BJ (cell line): ENCODE results near the gene LZTS3. TPM values are rescaled to one million over a fixed set of nuclear protein-coding genes. Genes with fewer than 3 reads are reported as not detected.

ENCODE experiments used
- CTCF ChIA-PET: fragments of 350-600 bp; formaldehyde crosslinking; extraction: SDS; loops from one replicate; lab custom pipeline; 2021; ENCODE audit warnings: antibody characterized with exemption, inconsistent platforms; lab: Yijun Ruan, JAX
- POLR2A ChIA-PET: fragments of 300-600 bp; sonication (Branson Sonifier 250); formaldehyde crosslinking; extraction: SDS; loops from one replicate; lab custom pipeline; 2021; ENCODE audit warnings: antibody characterized with exemption; lab: Charles Lee
- DNase-seq: peaks from one replicate; pipeline ENCODE4 v3.0.0-alpha.2; 2011; ENCODE audit warnings: low read depth
- H3K27me3 ChIP-seq: 2 replicates; pipeline ENCODE4 v1.6.0; 2011; ENCODE audit warnings: low read length; ENCODE audit not compliant: control insufficient read depth, insufficient read depth
- H3K36me3 ChIP-seq: 2 replicates; pipeline ENCODE4 v1.5.1; 2011; ENCODE audit warnings: low read length; ENCODE audit not compliant: control insufficient read depth, insufficient read depth
- H3K4me3 ChIP-seq: 2 replicates; pipeline ENCODE4 v1.5.1; 2011; ENCODE audit warnings: low read depth, mild to moderate bottlenecking, control low read depth, low read length
- polyA plus RNA-seq: library from polyadenylated mRNA; depleted of rRNA; stranded (reverse); fragments of >200 nt; gene quantifications from 2 replicates; pipeline ENCODE4 v1.2.3, GENCODE V29; 2011
- TF ChIP-seq, protein P1 (sequence below): IDR thresholded peaks from 2 replicates; pipeline ENCODE4 v1.5.1; 2011; ENCODE audit warnings: low read depth, mild to moderate bottlenecking, control low read depth, inconsistent platforms, low read length, moderate library complexity; ENCODE audit not compliant: insufficient read depth

The LZTS3 gene
- polyA plus RNA-seq, 1 experiment: 8.8 TPM

DNA sequence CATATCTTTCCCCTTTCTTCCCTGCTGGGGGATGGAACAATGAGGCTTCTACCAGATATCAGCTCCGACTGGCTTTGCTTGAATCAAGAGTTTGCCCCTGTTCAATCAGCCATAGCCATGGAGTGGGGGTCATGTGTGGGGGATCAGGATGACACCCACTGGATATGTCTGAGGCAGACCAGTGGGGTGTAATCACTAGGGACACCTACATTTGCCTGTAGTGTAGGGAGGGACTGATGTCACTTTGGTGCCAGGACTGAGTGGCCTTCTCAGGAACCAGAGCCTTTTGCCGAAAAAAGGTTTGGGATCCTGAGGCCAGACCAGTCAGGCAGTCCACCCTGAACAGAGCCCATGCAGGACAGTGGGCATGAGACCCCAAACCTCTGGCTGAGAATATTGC is 37.0 kb upstream of the LZTS3 start:
- ChIA-PET CTCF (interaction anchor here (1.2 to 2.6 kb wide), 4 partner anchors 7 to 27 kb away, joined by 3 to 11 read pairs (median 6); no protein-coding TSS in a partner anchor), POLR2A (no interaction called here)
- DNase-seq: no peak
- peak overlapping the region; percentile 71 for H3K4me3 ChIP-seq
- TF ChIP-seq, protein P1, sequence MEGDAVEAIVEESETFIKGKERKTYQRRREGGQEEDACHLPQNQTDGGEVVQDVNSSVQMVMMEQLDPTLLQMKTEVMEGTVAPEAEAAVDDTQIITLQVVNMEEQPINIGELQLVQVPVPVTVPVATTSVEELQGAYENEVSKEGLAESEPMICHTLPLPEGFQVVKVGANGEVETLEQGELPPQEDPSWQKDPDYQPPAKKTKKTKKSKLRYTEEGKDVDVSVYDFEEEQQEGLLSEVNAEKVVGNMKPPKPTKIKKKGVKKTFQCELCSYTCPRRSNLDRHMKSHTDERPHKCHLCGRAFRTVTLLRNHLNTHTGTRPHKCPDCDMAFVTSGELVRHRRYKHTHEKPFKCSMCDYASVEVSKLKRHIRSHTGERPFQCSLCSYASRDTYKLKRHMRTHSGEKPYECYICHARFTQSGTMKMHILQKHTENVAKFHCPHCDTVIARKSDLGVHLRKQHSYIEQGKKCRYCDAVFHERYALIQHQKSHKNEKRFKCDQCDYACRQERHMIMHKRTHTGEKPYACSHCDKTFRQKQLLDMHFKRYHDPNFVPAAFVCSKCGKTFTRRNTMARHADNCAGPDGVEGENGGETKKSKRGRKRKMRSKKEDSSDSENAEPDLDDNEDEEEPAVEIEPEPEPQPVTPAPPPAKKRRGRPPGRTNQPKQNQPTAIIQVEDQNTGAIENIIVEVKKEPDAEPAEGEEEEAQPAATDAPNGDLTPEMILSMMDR: no peak
- no peaks in the 10 kb centered on the region for H3K27me3 ChIP-seq
- H3K36me3 ChIP-seq: peaks cover 10% of the 10 kb centered on the region

DNA sequence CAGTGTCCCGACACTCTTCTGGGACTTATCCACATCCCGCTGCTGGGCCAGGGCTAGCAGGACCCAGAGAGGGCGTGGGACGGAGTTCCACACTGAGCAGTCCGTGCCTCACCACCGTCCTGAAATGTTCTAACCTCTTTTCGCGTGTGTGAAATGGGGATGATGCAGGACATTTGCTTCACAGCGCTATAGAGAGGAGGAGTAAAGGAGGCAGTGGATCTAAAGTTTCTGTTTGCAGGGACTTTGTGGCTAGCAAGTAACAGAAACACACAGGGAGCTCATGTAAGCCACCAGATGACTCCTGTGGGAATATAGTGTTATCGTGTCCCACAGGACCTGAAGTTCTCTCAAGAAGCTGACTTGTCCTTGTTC is 36.6 kb upstream of the LZTS3 start:
- TF ChIP-seq, protein P1: no peak
- Histone ChIP-seq H3K27me3 (no peaks in the 10 kb centered on the region), H3K36me3 (peaks cover 7% of the 10 kb centered on the region), H3K4me3 (peak overlapping the region; percentile 71)
- ChIA-PET POLR2A (interaction anchor here (0.6 kb wide), 1 partner anchor 22 kb away, joined by 4 read pairs; no protein-coding TSS in a partner anchor), CTCF (interaction anchor here (1.2 to 2.6 kb wide), 4 partner anchors 8 to 26 kb away, joined by 3 to 11 read pairs (median 6); no protein-coding TSS in a partner anchor)
- DNase-seq: no peak

DNA sequence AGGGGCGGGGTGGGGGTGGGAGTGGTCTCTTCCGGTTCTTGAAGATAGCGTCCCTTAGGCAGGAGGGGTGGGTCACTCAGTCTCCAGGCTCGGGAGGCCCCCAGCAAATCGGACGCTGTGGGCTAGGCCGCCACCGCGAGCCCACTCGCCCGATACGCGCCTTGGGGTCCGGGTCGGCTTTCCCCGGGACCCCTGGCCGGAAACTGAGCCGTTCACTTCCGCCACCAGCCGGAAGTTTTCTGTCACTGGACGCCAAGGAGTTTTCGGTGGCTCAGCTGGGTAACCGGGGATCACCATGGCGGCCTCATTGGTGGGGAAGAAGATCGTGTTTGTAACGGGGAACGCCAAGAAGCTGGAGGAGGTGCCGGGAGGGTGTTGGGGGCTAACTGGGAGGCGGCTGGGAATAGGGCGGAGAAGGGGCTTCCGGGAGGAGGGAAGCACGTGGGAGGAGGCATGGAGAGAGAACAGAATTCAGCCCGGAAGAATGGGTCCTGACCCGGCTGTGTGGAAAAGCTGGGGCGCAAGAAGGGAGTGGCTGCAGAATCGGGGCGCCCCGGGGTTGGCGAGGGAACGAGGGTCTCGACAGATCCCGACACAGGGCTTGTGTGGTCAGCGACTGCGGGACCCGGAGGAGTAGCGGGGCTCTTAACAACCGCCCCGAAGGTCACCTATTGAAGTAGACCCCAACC is 36.1 kb upstream of the LZTS3 start, which contains the start of gene ITPA:
Gene ITPA (plus strand): TSS at position 242 of the 689 bp plus-strand sequence. CDS start 54 bp downstream, at position 296.
- TF ChIP-seq, protein P1: 0 out of 2 replicates have a peak, but pooled peaks have one; percentile 3
- no peak for DNase-seq
- peak within 1 kb of the TSS; percentile 71 for H3K4me3 ChIP-seq
- H3K27me3 ChIP-seq: no peaks in the 10 kb centered on the region
- H3K36me3 ChIP-seq: peaks cover 6% of the 10 kb centered on the region
- ChIA-PET CTCF (interaction anchor here (1.2 to 2.6 kb wide), 4 partner anchors 8 to 26 kb away, joined by 3 to 11 read pairs (median 6); no protein-coding TSS in a partner anchor), POLR2A (interaction anchor here (0.6 kb wide), 1 partner anchor 21 kb away, joined by 4 read pairs; no protein-coding TSS in a partner anchor)

DNA sequence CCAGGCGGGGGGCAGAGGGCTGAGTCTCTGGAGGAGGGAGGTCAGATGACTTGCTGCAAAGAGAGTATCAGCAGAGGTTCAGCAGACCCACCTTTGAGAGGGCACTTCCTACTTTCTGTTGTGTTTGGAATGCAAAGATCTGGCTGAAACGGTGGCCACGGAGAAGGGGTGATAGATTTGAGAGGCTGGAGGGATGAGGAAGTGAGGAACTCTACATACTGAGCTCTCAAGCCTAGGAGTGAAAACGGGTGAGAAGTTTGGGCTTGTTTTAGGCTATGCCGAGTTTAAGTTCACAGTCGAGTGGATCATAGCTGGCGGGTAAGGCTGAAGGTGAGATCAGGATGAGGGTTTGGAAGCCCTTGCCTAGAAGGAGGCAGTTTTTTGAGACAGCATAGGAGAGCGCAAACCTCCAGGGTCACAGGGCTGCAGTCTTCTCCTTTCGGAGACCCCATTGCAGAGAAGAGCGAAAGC is 35.5 kb upstream of the LZTS3 start:
- Histone ChIP-seq H3K36me3 (peaks cover 4% of the 10 kb centered on the region), H3K27me3 (no peaks in the 10 kb centered on the region), H3K4me3 (peak overlapping the region; percentile 71)
- TF ChIP-seq, protein P1: no peak
- ChIA-PET CTCF (interaction anchor here (2.1 to 2.6 kb wide), 2 partner anchors 9 to 10 kb away, joined by 6 to 11 read pairs; no protein-coding TSS in a partner anchor), POLR2A (no interaction called here)
- no peak for DNase-seq
